ENCODE results near the gene CHRNB2. TPM values are rescaled to one million over a fixed set of nuclear protein-coding genes. Genes with fewer than 3 reads are reported as not detected.
"Not testable (repeated sequence)": the region's sequence is repeated elsewhere in the genome, so short reads cannot be mapped to it uniquely, and the experiment has no call there.

The CHRNB2 gene
- total RNA-seq, 1 experiment from 2014 or later, result 3.2 TPM

DNA sequence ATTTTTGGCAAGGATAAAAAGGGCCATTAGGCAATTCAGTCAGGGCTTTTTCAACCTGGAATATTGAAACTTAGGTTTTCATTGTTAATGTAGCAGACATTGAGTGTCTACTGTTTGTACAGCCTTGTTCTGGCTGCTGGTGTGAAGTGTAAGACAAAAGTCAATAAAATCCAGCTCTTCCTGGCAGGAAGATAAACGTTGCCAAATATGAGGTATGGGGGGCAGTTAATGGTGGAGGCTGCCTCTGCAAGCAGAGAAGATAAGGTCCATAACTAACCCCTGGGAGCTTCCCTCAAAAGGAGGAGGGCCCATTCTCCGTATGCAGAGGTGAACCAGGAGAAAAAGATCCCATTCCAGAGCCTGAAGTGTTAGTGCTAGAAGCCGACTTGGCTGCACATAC is 45.9 kb upstream of the CHRNB2 start:
- Histone ChIP-seq H3K27me3 (replicated peaks; ENCODE audit: insufficient read depth, low read depth, low read length, poor library complexity) (no peaks in the 10 kb centered on the region), H3K9me3 (ENCODE audit: low read depth, low read length, poor library complexity, severe bottlenecking) (no peaks in the 10 kb centered on the region), H3K36me3 (ENCODE audit: insufficient read depth, low read length, poor library complexity, severe bottlenecking) (no peaks in the 10 kb centered on the region), H3K27ac (ENCODE audit: low read depth, low read length, poor library complexity, severe bottlenecking) (no peak overlapping the region), H3K4me3 (ENCODE audit: low read depth, low read length, poor library complexity, severe bottlenecking) (no peak overlapping the region), H3K4me1 (ENCODE audit: insufficient read depth, low read length, poor library complexity, severe bottlenecking) (no peaks in the 10 kb centered on the region)
- BruUV-seq (replicated peaks), result no TSS peak
- intact Hi-C loops (cut with micrococcal nuclease; ENCODE audit: unreplicated experiment), result no loop called here
- POLR2A ChIA-PET (ENCODE audit: low non-redundant PET), result no interaction called here
- DNase-seq (ENCODE audit: low spot score), result no peak
- TF ChIP-seq EZH2 (IDR thresholded peaks at IDR 0.05; ENCODE audit: borderline replicate concordance, low read depth, low read length, poor library complexity, severe bottlenecking), result no peak
- TF ChIP-seq, protein P1, sequence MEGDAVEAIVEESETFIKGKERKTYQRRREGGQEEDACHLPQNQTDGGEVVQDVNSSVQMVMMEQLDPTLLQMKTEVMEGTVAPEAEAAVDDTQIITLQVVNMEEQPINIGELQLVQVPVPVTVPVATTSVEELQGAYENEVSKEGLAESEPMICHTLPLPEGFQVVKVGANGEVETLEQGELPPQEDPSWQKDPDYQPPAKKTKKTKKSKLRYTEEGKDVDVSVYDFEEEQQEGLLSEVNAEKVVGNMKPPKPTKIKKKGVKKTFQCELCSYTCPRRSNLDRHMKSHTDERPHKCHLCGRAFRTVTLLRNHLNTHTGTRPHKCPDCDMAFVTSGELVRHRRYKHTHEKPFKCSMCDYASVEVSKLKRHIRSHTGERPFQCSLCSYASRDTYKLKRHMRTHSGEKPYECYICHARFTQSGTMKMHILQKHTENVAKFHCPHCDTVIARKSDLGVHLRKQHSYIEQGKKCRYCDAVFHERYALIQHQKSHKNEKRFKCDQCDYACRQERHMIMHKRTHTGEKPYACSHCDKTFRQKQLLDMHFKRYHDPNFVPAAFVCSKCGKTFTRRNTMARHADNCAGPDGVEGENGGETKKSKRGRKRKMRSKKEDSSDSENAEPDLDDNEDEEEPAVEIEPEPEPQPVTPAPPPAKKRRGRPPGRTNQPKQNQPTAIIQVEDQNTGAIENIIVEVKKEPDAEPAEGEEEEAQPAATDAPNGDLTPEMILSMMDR (conservative IDR thresholded peaks at IDR 0.05; ENCODE audit: low read depth, low read length), result no peak
- CTCF ChIA-PET, result no interaction called here

DNA sequence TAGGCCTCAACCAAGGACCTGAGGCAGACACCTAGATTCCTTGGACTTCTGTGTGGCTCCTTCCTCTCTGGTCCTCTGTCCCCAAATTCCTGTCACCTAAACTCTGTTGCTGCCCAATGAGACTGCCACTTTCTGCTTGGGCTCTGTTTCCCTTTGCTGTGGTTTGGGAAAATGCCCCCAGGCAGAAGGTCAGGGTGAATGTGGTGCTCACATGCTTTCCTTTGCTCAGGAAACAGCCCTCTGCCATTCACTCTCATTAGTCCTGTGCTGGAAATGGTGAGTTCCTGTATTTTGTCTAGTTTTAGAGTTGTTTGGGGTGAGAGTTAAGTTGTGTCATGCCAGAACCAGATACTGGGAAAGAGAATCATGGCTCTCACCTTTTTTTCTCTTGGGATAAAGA is 42.7 kb upstream of the CHRNB2 start:
- ChIA-PET CTCF (no interaction called here), POLR2A (ENCODE audit: low non-redundant PET) (interaction anchor here (0.6 kb wide), 1 partner anchor 41 kb away, joined by 6 read pairs; no protein-coding TSS in a partner anchor)
- no peak for DNase-seq (ENCODE audit: low spot score)
- no TSS peak for BruUV-seq (replicated peaks)
- Histone ChIP-seq H3K27me3 (replicated peaks; ENCODE audit: insufficient read depth, low read depth, low read length, poor library complexity) (no peaks in the 10 kb centered on the region), H3K27ac (ENCODE audit: low read depth, low read length, poor library complexity, severe bottlenecking) (no peak overlapping the region), H3K4me3 (ENCODE audit: low read depth, low read length, poor library complexity, severe bottlenecking) (no peak overlapping the region), H3K9me3 (ENCODE audit: low read depth, low read length, poor library complexity, severe bottlenecking) (no peaks in the 10 kb centered on the region), H3K36me3 (ENCODE audit: insufficient read depth, low read length, poor library complexity, severe bottlenecking) (no peaks in the 10 kb centered on the region), H3K4me1 (ENCODE audit: insufficient read depth, low read length, poor library complexity, severe bottlenecking) (no peaks in the 10 kb centered on the region)
- intact Hi-C loops (cut with micrococcal nuclease; ENCODE audit: unreplicated experiment), result no loop called here
- TF ChIP-seq EZH2 (IDR thresholded peaks at IDR 0.05; ENCODE audit: borderline replicate concordance, low read depth, low read length, poor library complexity, severe bottlenecking), result no peak

DNA sequence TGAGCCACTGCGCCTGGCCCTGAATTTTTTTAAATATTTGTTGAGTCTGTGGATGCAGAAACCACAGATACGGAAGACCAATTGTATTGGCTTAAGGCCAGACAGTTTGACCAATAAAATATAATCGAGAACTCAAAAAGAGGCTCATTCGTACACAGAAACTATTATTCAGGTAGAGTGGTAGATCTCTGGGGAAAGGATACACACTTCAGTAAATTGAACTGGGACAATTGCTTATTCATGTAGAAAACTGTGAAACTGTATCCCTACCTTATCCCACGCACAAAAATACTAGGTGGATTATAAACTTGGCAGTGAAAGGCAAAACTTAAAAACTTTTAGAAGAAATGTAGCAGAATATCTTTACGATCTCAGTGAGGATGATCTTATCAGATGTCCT is 40.4 kb upstream of the CHRNB2 start:
- no peaks in the 10 kb centered on the region for H3K36me3 ChIP-seq (ENCODE audit: insufficient read depth, low read length, poor library complexity, severe bottlenecking)
- H3K4me1 ChIP-seq (ENCODE audit: insufficient read depth, low read length, poor library complexity, severe bottlenecking), result no peaks in the 10 kb centered on the region
- H3K27ac ChIP-seq (ENCODE audit: low read depth, low read length, poor library complexity, severe bottlenecking), result no peak overlapping the region
- no peak overlapping the region for H3K4me3 ChIP-seq (ENCODE audit: low read depth, low read length, poor library complexity, severe bottlenecking)
- POLR2A ChIA-PET (ENCODE audit: low non-redundant PET), result no interaction called here
- DNase-seq (ENCODE audit: low spot score), result no peak
- no peaks in the 10 kb centered on the region for H3K9me3 ChIP-seq (ENCODE audit: low read depth, low read length, poor library complexity, severe bottlenecking)
- no TSS peak for BruUV-seq (replicated peaks)
- intact Hi-C loops (cut with micrococcal nuclease; ENCODE audit: unreplicated experiment), result no loop called here
- no peaks in the 10 kb centered on the region for H3K27me3 ChIP-seq (replicated peaks; ENCODE audit: insufficient read depth, low read depth, low read length, poor library complexity)
- CTCF ChIA-PET, result no interaction called here
- TF ChIP-seq, protein P1 (conservative IDR thresholded peaks at IDR 0.05; ENCODE audit: low read depth, low read length), result no peak
- no peak for TF ChIP-seq EZH2 (IDR thresholded peaks at IDR 0.05; ENCODE audit: borderline replicate concordance, low read depth, low read length, poor library complexity, severe bottlenecking)

DNA sequence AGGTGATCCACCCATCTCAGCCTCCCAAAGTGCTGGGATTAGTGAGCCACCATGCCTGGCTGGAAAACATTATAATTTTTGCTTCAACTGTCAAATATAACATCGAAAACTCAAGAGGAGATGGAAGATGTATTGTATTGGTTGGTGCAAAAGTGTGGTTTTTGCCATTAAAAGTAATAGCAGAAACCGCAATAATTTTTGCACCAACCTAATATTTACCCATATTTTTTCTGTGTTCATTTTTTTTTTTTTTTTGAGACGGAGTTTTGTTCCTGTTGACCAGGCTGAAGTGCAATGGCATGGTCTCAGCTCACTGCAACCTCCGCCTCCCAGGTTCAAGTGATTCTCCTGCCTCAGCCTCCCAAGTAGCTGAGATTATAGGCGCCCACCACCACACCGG is 38.3 kb upstream of the CHRNB2 start:
- H3K27ac ChIP-seq (ENCODE audit: low read depth, low read length, poor library complexity, severe bottlenecking), result no peak overlapping the region
- no TSS peak for BruUV-seq (replicated peaks)
- POLR2A ChIA-PET (ENCODE audit: low non-redundant PET), result no interaction called here
- intact Hi-C loops (cut with micrococcal nuclease; ENCODE audit: unreplicated experiment), result no loop called here
- no peaks in the 10 kb centered on the region for H3K36me3 ChIP-seq (ENCODE audit: insufficient read depth, low read length, poor library complexity, severe bottlenecking)
- no peaks in the 10 kb centered on the region for H3K9me3 ChIP-seq (ENCODE audit: low read depth, low read length, poor library complexity, severe bottlenecking)
- no peak for DNase-seq (ENCODE audit: low spot score)
- H3K4me1 ChIP-seq (ENCODE audit: insufficient read depth, low read length, poor library complexity, severe bottlenecking), result no peaks in the 10 kb centered on the region
- no peak overlapping the region for H3K4me3 ChIP-seq (ENCODE audit: low read depth, low read length, poor library complexity, severe bottlenecking)
- TF ChIP-seq, protein P1 (conservative IDR thresholded peaks at IDR 0.05; ENCODE audit: low read depth, low read length), result no peak
- TF ChIP-seq EZH2 (IDR thresholded peaks at IDR 0.05; ENCODE audit: borderline replicate concordance, low read depth, low read length, poor library complexity, severe bottlenecking), result no peak
- H3K27me3 ChIP-seq (replicated peaks; ENCODE audit: insufficient read depth, low read depth, low read length, poor library complexity), result no peaks in the 10 kb centered on the region
- CTCF ChIA-PET, result no interaction called here

DNA sequence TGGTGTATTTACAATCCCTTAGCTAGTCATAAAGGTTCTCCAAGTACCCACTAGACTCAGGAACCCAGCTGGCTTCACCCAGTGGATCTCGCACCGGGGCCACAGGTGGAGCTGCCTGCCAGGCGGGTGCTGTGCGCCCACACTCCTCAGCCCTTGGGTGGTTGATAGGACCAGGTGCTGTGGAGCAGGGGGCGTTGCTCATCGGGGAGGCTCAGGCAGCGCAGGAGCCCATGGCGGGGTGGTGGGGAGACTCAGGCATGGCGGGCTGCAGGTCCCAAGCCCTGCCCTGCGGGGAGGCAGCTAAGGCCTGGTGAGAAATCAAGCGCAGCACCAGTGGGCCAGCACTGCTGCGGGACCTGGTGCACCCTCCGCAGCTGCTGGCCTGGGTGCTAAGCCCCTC is 35.6 kb upstream of the CHRNB2 start:
- DNase-seq (ENCODE audit: low spot score); H3K36me3 ChIP-seq (ENCODE audit: insufficient read depth, low read length, poor library complexity, severe bottlenecking); H3K4me1 ChIP-seq (ENCODE audit: insufficient read depth, low read length, poor library complexity, severe bottlenecking); H3K27me3 ChIP-seq (replicated peaks; ENCODE audit: insufficient read depth, low read depth, low read length, poor library complexity); H3K9me3 ChIP-seq (ENCODE audit: low read depth, low read length, poor library complexity, severe bottlenecking); H3K27ac ChIP-seq (ENCODE audit: low read depth, low read length, poor library complexity, severe bottlenecking); intact Hi-C loops (cut with micrococcal nuclease; ENCODE audit: unreplicated experiment); H3K4me3 ChIP-seq (ENCODE audit: low read depth, low read length, poor library complexity, severe bottlenecking); BruUV-seq (replicated peaks); POLR2A ChIA-PET (ENCODE audit: low non-redundant PET); CTCF ChIA-PET: not testable (repeated sequence)

Data from A673 (cell line).